SK-N-MC (cell line): ENCODE measurements around the gene DCLK1.

ENCODE experiments used
- DNase-seq: peaks from one replicate; pipeline ENCODE4 v3.0.0-alpha.2; 2011; ENCODE audit warnings: low read depth, low spot score
- H3K27ac ChIP-seq: fragments of 200-600 bp; sonication (generic); 2 replicates; pipeline ENCODE4 v1.5.1; 2016; ENCODE audit warnings: mixed run types
- H3K36me3 ChIP-seq: fragments of 200-600 bp; sonication (generic); 2 replicates; pipeline ENCODE4 v1.6.1; 2017; ENCODE audit warnings: antibody characterized with exemption, low read length, mixed read lengths; ENCODE audit not compliant: insufficient read depth
- H3K4me3 ChIP-seq: fragments of 200-600 bp; sonication (generic); 2 replicates; pipeline ENCODE4 v1.5.1; 2016
- H3K9ac ChIP-seq: fragments of 200-600 bp; sonication (generic); 2 replicates; pipeline ENCODE4 v1.8.0; 2017; ENCODE audit warnings: mixed run types, mixed read lengths; ENCODE audit not compliant: insufficient read length
- H3K9me3 ChIP-seq: fragments of 200-600 bp; sonication (generic); 2 replicates; pipeline ENCODE4 v1.6.1; 2017; ENCODE audit warnings: low read depth, mild to moderate bottlenecking, antibody characterized with exemption, low read length, moderate library complexity, mixed read lengths
- EZH2 ChIP-seq: fragments of 200-600 bp; sonication (generic); IDR thresholded peaks from one replicate; pipeline ENCODE4 v1.6.1; 2017; ENCODE audit warnings: antibody characterized with exemption
- FOXP2 ChIP-seq: optimal IDR thresholded peaks from 2 replicates; pipeline ENCODE3; 2011; ENCODE audit warnings: mild to moderate bottlenecking, moderate library complexity; ENCODE audit not compliant: insufficient read depth; ENCODE audit errors: extremely low read length, control extremely low read depth
- POLR2AphosphoS5 ChIP-seq: IDR thresholded peaks from 2 replicates; pipeline ENCODE4 v1.6.1; 2012; ENCODE audit warnings: mild to moderate bottlenecking, low read depth, low read length, borderline replicate concordance

Gene DCLK1

GRCh38 chr13:35744566-35745178, 386.5 kb downstream of the DCLK1 start:
- Histone ChIP-seq H3K9me3 (no peaks in the 10 kb centered on the region), H3K36me3 (no peaks in the 10 kb centered on the region), H3K4me3 (no peak overlapping the region), H3K27ac (no peak overlapping the region), H3K9ac (no peak overlapping the region)
- DNase-seq: no peak
- no peak for TF ChIP-seq EZH2

DNA sequence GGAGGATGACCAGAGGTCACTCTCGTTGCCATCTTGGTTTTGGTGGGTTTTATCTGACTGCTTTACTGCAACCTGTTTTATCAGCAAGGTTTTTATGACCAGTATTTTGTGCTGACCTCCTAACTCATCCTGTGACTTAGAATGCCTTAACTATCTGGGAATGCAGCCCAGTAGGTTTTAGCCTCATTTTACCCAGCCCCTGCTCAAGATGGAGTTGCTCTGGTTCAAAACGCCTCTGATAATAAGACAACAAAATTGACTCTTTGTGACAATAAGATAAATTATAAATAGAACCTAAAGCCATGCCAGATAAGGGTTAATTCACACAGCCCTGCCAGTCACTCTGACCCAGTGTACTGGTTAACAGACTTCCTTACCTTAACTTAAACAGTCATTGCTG, 387.0 kb downstream of the DCLK1 start:
- H3K27ac ChIP-seq: no peak overlapping the region
- no peaks in the 10 kb centered on the region for H3K36me3 ChIP-seq
- H3K9me3 ChIP-seq: no peaks in the 10 kb centered on the region
- no peak for DNase-seq
- TF ChIP-seq FOXP2 (no peak), POLR2AphosphoS5 (no peak), EZH2 (no peak)
- no peak overlapping the region for H3K9ac ChIP-seq
- H3K4me3 ChIP-seq: no peak overlapping the region

DNA sequence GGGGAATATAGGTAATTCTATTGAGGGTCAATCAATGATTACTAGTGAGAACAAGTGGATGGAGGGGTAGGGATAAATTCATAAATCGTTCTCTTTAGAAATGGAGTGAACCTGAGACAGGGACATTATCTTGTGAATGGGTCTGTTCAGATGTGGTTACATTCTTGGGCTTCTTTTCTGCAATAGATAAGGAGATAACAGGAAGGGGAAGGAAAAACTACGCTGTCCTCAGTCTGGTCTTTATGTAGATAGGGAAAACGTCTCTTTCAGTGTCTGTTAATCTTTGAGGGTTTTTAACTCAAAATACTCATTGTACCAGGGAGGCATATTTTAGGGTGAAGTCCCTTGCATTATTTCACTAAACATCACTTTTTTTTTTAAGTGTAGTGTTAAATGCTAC, 388.0 kb downstream of the DCLK1 start:
- no peaks in the 10 kb centered on the region for H3K36me3 ChIP-seq
- H3K4me3 ChIP-seq: no peak overlapping the region
- H3K9ac ChIP-seq: no peak overlapping the region
- no peak overlapping the region for H3K27ac ChIP-seq
- TF ChIP-seq FOXP2 (no peak), EZH2 (no peak), POLR2AphosphoS5 (no peak)
- no peaks in the 10 kb centered on the region for H3K9me3 ChIP-seq
- no peak for DNase-seq

DNA sequence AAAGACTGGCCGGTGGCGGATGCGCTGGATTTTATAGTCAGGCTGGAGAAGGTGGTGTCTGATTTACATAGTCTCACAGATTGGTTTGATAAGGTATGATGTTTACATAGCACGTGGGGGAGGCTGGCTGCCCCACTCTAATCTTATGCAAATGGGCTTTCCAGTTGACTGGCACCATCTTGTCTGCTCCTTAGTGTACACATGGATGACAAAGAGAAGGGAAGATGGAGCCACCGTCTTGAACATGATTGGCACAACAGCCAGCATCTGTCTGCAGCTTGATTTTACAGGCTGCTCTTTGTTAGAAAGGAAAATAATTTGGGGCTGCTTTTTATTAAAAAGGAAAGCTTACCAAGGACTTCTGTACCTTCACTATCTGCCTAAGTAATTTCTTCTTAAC, 389.5 kb downstream of the DCLK1 start:
- DNase-seq: no peak
- no peak overlapping the region for H3K27ac ChIP-seq
- TF ChIP-seq POLR2AphosphoS5 (no peak), FOXP2 (no peak), EZH2 (no peak)
- no peaks in the 10 kb centered on the region for H3K36me3 ChIP-seq
- no peak overlapping the region for H3K9ac ChIP-seq
- no peak overlapping the region for H3K4me3 ChIP-seq
- H3K9me3 ChIP-seq: no peaks in the 10 kb centered on the region

GRCh38 chr13:35736876-35737275, 394.3 kb downstream of the DCLK1 start:
- no peaks in the 10 kb centered on the region for H3K9me3 ChIP-seq
- no peaks in the 10 kb centered on the region for H3K36me3 ChIP-seq
- no peak overlapping the region for H3K9ac ChIP-seq
- no peak for TF ChIP-seq EZH2
- no peak for TF ChIP-seq POLR2AphosphoS5
- no peak for TF ChIP-seq FOXP2
- H3K4me3 ChIP-seq: no peak overlapping the region
- H3K27ac ChIP-seq: no peak overlapping the region
- no peak for DNase-seq

- Histone ChIP-seq H3K36me3 (no peaks in the 10 kb centered on the region), H3K9ac (no peak overlapping the region), H3K4me3 (no peak overlapping the region), H3K9me3 (no peaks in the 10 kb centered on the region), H3K27ac (no peak overlapping the region)
- TF ChIP-seq POLR2AphosphoS5 (no peak), EZH2 (no peak), FOXP2 (no peak)
- no peak for DNase-seq
Measured at GRCh38 chr13:35733827-35734226, 397.4 kb downstream of the DCLK1 start.

GRCh38 chr13:35732565-35732964, 398.6 kb downstream of the DCLK1 start:
- Histone ChIP-seq H3K36me3 (no peaks in the 10 kb centered on the region), H3K9ac (no peak overlapping the region), H3K27ac (no peak overlapping the region), H3K4me3 (no peak overlapping the region), H3K9me3 (no peaks in the 10 kb centered on the region)
- no peak for DNase-seq
- TF ChIP-seq POLR2AphosphoS5 (no peak), EZH2 (no peak), FOXP2 (no peak)

DNA sequence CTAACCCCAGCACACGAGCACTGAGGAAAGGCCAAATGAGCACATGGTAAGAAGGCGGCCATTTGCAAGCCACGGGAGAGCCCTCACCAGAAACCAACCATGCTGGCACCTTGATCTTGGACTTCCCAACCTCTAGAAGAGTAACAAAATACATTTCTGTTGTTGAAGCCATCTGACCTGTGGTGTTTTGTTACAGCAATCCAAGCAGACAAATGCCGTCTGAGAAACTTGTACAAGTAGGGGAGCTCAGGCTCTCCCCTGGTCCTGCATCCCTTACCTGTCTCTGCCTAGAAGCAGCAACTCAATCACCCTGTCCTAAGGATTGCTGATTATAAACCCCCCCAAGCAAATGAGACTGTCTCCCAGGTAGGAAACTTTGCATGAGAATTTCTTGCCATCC, 399.7 kb downstream of the DCLK1 start:
- H3K4me3 ChIP-seq: no peak overlapping the region
- H3K27ac ChIP-seq: no peak overlapping the region
- H3K9ac ChIP-seq: no peak overlapping the region
- no peaks in the 10 kb centered on the region for H3K9me3 ChIP-seq
- H3K36me3 ChIP-seq: no peaks in the 10 kb centered on the region
- DNase-seq: no peak
- TF ChIP-seq EZH2: no peak
- TF ChIP-seq FOXP2: no peak
- no peak for TF ChIP-seq POLR2AphosphoS5

DNA sequence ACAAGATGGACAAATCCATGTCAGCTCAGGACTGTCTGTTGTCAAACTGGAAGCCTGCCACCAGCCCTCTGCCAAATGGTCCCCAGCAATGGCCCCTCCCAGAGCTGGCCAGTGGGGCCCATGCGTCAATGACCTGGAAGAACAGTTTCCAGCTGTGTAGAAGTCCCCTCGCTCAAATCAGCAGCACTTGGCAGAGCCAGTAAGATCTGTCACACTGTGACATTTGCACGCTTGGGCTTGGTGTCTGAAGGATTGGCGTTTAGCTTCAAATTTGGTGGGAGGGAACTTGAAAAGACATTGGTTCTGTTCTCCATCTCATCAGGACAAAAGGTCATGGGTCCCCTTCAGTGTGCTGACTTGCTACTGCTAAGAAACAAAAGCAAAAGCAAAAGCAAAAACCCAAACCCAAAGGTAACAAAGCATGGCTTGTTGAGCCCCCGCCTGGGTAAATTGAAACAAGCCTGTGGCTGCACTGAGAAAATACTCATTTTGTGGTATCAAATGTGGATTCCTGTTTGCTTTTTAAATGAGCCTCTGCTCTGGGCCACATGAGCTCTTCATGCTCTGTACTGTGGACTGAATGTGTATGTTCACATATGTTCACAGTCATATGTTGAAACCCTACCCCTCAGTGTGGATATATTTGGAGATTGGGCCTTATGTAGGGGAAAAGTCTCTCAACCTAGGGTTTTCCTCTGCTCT, 401.1 kb downstream of the DCLK1 start:
- H3K9ac ChIP-seq: no peak overlapping the region
- no peak overlapping the region for H3K4me3 ChIP-seq
- no peaks in the 10 kb centered on the region for H3K9me3 ChIP-seq
- no peaks in the 10 kb centered on the region for H3K36me3 ChIP-seq
- no peak for TF ChIP-seq EZH2
- TF ChIP-seq POLR2AphosphoS5: no peak
- DNase-seq: no peak
- H3K27ac ChIP-seq: no peak overlapping the region
